ENCODE measurements around the gene IPMK.

The IPMK gene

GRCh38 chr10:58299580-58299979, 31.9 kb upstream of the IPMK start:
- ATAC-seq, result peak; percentile 96
- TF ChIP-seq TSHZ2 (CRISPR knock-in tag; IDR thresholded peaks at IDR 0.05) (no peak), SNAI2 (CRISPR knock-in tag; IDR thresholded peaks at IDR 0.05) (no peak), CSDC2 (CRISPR knock-in tag; IDR thresholded peaks at IDR 0.05) (no peak)

DNA sequence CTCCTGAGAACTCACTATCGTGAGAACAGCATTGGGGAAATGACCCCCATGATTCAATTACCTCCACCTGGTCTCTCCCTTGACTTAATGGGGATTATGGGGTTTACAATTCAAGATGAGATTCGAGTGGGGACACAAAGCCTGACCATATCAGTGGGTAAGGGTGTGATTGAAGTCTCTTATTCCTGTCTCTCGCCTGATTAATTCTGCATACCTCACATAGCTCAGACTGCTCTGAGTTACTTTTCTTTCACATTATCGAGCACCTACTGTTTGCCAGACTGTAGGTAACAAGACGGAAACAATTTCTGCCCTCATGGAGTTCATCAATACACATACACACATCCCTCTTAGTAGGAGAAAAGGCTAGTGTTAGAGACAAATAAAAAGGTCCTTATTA, 26.3 kb upstream of the IPMK start:
- TF ChIP-seq CREB5 (CRISPR knock-in tag; IDR thresholded peaks at IDR 0.05; ENCODE audit: low read depth) (no peak), CSRNP3 (CRISPR knock-in tag; IDR thresholded peaks at IDR 0.05) (no peak), OSR1 (CRISPR knock-in tag; IDR thresholded peaks at IDR 0.05) (no peak), POU6F1 (CRISPR knock-in tag; IDR thresholded peaks at IDR 0.05; ENCODE audit: borderline replicate concordance, low read depth) (no peak), ISL1 (CRISPR knock-in tag; IDR thresholded peaks at IDR 0.05) (no peak)
- TF ChIP-seq, protein P1, sequence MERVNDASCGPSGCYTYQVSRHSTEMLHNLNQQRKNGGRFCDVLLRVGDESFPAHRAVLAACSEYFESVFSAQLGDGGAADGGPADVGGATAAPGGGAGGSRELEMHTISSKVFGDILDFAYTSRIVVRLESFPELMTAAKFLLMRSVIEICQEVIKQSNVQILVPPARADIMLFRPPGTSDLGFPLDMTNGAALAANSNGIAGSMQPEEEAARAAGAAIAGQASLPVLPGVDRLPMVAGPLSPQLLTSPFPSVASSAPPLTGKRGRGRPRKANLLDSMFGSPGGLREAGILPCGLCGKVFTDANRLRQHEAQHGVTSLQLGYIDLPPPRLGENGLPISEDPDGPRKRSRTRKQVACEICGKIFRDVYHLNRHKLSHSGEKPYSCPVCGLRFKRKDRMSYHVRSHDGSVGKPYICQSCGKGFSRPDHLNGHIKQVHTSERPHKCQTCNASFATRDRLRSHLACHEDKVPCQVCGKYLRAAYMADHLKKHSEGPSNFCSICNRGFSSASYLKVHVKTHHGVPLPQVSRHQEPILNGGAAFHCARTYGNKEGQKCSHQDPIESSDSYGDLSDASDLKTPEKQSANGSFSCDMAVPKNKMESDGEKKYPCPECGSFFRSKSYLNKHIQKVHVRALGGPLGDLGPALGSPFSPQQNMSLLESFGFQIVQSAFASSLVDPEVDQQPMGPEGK (CRISPR knock-in tag; IDR thresholded peaks at IDR 0.05; ENCODE audit: borderline replicate concordance), result no peak
- ATAC-seq, result no peak

DNA sequence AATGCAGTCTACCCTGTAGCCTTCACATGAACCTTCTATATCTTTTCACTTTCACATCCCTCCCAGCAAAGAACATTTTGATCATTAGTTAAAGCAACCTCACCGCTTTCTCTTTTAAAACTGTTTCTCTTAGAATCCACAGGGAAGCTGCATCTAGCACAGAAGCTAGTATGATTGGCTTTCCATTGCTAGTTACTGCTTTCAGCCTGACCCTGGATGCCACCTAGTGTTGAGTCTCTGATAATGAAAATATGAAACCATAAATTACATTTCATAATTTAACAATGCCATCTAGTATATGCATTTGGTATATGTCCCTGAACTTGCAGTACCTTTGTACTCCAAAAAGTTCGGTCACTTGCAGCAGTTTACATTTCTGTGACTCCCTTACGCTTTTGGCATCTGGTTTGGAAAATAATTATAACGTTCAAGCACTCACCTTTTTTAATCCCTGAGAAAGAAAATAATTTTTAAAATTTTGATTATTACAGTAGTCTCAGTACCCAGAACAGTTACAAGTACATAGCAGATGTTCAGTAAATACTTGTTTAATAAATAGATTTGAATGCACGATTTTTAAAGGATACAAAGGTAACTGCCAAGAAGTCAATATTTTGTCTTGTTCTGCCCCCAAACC, 24.0 kb upstream of the IPMK start:
- peak; percentile 96 for ATAC-seq
- no peak for TF ChIP-seq ZFP30 (CRISPR knock-in tag; IDR thresholded peaks at IDR 0.05)
- TF ChIP-seq ZC3H10 (CRISPR knock-in tag; IDR thresholded peaks at IDR 0.05), result no peak
- no peak for TF ChIP-seq TCF4 (CRISPR knock-in tag; IDR thresholded peaks at IDR 0.05; ENCODE audit: borderline replicate concordance)
- no peak for TF ChIP-seq CREB5 (CRISPR knock-in tag; IDR thresholded peaks at IDR 0.05; ENCODE audit: low read depth)
- no peak for TF ChIP-seq BACH2 (CRISPR knock-in tag; IDR thresholded peaks at IDR 0.05; ENCODE audit: borderline replicate concordance)
- TF ChIP-seq GLIS3 (CRISPR knock-in tag; IDR thresholded peaks at IDR 0.05), result no peak
- no peak for TF ChIP-seq ZNF565 (CRISPR knock-in tag; conservative IDR thresholded peaks at IDR 0.05; ENCODE audit: low read depth)
- TF ChIP-seq ISL1 (CRISPR knock-in tag; IDR thresholded peaks at IDR 0.05), result no peak
- no peak for TF ChIP-seq PPARA (CRISPR knock-in tag; IDR thresholded peaks at IDR 0.05; ENCODE audit: borderline replicate concordance)
- TF ChIP-seq SNAI2 (CRISPR knock-in tag; IDR thresholded peaks at IDR 0.05), result no peak
- no peak for TF ChIP-seq CSDC2 (CRISPR knock-in tag; IDR thresholded peaks at IDR 0.05)
- no peak for TF ChIP-seq ZNF8 (CRISPR knock-in tag; IDR thresholded peaks at IDR 0.05)
- TF ChIP-seq TOX (CRISPR knock-in tag; IDR thresholded peaks at IDR 0.05; ENCODE audit: borderline replicate concordance), result no peak
